Vagina (tissue), 2 donors: Measurements from ENCODE around the gene ALDH16A1. TPM values are rescaled to one million over a fixed set of nuclear protein-coding genes. Genes with fewer than 3 reads are reported as not detected.

Source experiments
- DNase-seq, 2 donors: peaks; one replicate each; pipeline ENCODE4 v3.0.0-alpha.2; 2017; ENCODE audit errors: extremely low spot score in 2 of 2
- H3K27ac ChIP-seq: fragments of 200-600 bp; sonication (generic); one replicate; pipeline ENCODE4 v1.5.1; 2019
- H3K27me3 ChIP-seq: fragments of 200-600 bp; sonication (generic); one replicate; pipeline ENCODE4 v1.5.1; 2019
- H3K36me3 ChIP-seq, 2 donors: fragments of 200-600 bp; sonication (generic); one replicate each; pipeline ENCODE4 v1.5.1; 2017 to 2019
- H3K4me1 ChIP-seq: fragments of 200-600 bp; sonication (generic); one replicate; pipeline ENCODE4 v1.5.1; 2019
- H3K4me3 ChIP-seq, 2 donors: fragments of 200-600 bp; sonication (generic); 1 replicate in 1 of 2; 2 replicates in 1 of 2; pipeline ENCODE4 v1.5.1; 2016 to 2019
- H3K9me3 ChIP-seq: fragments of 200-600 bp; sonication (generic); one replicate; pipeline ENCODE4 v1.5.1; 2019
- POLR2A ChIP-seq, 2 donors: fragments of 450-650 bp; IDR thresholded peaks; one replicate each; pipeline ENCODE4 v1.6.1; 2017; ENCODE audit warnings: antibody characterized with exemption in 2 of 2, mild to moderate bottlenecking in 2 of 2, moderate library complexity in 2 of 2
- POLR2AphosphoS5 ChIP-seq, 2 donors: sonication (generic); formaldehyde crosslinking; IDR thresholded peaks; one replicate each; pipeline ENCODE4 v1.9.0; 2017; ENCODE audit warnings: antibody characterized with exemption in 2 of 2, mild to moderate bottlenecking in 2 of 2, low read depth in 1 of 2; ENCODE audit not compliant: insufficient read depth in 1 of 2
- intact Hi-C: fragments of 100-400 bp; cut with DNase I; formaldehyde crosslinking; loops from one replicate; pipeline ENCODE4 v1.15.1; 2023
- total RNA-seq: library from RNA; depleted of rRNA; stranded (reverse); fragments of >200 nt; gene quantifications from one replicate; pipeline ENCODE4 v1.2.3, GENCODE V29; 2016
- TF ChIP-seq, protein P1 (sequence below), 3 experiments: fragments of 450-650 bp in 2 of 3; fragments of 200-600 bp in 1 of 3; sonication (generic) in 1 of 3; IDR thresholded peaks; one replicate each; pipeline ENCODE4 v1.5.1; 2017 to 2019; ENCODE audit warnings: antibody characterized with exemption in 3 of 3, mild to moderate bottlenecking in 2 of 3, moderate library complexity in 2 of 3

ALDH16A1 gene
- total RNA-seq, 1 donor from 2014 or later, result 29.5 TPM

DNA sequence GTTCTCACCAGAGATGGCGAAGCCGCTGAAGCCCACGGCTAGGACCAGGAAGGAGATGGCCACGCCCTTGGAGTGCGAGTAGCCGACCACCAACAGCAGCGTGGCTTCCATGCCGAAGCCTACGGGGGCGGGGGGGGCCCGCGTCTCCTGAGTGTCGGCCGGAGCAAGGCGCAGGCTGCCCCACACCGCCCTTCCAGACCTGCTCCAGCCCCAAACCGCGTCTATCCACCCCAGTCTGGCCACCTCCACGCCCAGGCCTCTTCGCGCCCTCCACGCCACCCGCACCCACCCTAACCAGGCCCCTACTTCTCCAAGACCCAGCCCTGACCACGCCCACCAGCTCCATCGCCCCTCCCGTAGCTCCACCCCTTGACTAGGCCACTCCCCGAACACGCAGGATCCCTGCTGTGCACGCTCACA, 21.7 kb upstream of the ALDH16A1 start:
- peaks cover 14% of the 10 kb centered on the region for H3K27me3 ChIP-seq
- TF ChIP-seq POLR2A (IDR thresholded peaks at IDR 0.05) (no peak), POLR2AphosphoS5 (IDR thresholded peaks at IDR 0.05; ENCODE audit: insufficient read depth in 1 of 2, low read depth in 1 of 2) (no peak)
- TF ChIP-seq, protein P1, sequence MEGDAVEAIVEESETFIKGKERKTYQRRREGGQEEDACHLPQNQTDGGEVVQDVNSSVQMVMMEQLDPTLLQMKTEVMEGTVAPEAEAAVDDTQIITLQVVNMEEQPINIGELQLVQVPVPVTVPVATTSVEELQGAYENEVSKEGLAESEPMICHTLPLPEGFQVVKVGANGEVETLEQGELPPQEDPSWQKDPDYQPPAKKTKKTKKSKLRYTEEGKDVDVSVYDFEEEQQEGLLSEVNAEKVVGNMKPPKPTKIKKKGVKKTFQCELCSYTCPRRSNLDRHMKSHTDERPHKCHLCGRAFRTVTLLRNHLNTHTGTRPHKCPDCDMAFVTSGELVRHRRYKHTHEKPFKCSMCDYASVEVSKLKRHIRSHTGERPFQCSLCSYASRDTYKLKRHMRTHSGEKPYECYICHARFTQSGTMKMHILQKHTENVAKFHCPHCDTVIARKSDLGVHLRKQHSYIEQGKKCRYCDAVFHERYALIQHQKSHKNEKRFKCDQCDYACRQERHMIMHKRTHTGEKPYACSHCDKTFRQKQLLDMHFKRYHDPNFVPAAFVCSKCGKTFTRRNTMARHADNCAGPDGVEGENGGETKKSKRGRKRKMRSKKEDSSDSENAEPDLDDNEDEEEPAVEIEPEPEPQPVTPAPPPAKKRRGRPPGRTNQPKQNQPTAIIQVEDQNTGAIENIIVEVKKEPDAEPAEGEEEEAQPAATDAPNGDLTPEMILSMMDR (IDR thresholded peaks at IDR 0.05), result no peak
- peaks cover 15% of the 10 kb centered on the region for H3K4me1 ChIP-seq
- no peaks in the 10 kb centered on the region for H3K9me3 ChIP-seq
- no peaks in the 10 kb centered on the region for H3K36me3 ChIP-seq
- no peak overlapping the region for H3K27ac ChIP-seq
- intact Hi-C loops, result no loop called here
- DNase-seq, result no peak
- H3K4me3 ChIP-seq, result no peak overlapping the region

DNA sequence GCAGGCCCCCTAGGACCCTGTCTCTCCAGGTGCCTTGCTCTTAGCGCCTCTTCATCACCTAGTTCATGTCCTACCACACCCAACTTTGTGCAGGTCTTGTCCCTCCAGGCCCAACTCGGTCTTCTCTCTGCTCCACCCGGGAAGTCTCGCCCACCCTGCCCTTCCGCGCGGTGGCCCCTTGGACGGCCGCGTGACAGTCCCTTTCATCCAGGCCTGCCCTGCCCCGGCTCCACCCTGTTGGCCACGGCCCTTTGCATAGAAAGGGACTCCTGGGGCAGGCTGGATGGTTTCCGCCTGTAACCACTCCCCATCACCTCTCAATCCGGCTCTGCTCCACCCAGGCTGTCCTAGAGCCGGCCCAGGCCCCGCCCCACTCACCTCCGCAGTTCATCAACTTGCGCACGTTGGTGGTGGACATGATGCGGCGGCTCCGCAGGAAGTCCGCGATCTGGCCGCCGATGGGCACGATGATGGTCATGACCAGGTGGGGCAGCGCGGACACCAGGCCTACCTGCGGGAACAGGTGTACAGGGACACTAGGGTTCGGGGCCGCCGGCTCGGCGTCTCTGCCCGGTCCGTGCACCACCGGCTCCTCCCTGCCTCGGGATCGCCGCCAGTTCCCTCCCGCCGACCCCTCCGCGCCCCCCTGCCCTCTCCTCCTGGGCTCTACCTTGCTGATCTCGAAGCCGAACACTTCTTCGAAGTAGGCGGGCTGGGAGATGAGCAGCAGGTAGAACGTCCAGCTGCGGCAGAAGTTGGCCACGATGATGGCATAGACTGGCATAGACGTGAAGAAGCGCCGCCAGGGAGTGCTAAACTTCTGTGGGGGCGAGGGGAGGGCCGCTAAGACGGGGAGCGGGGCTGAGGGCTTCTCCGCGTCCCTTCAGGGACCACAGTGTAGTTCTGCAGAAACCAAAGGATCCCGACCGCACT, 20.6 kb upstream of the ALDH16A1 start:
- no peak overlapping the region for H3K27ac ChIP-seq
- peaks cover 8% of the 10 kb centered on the region for H3K27me3 ChIP-seq
- no peak for DNase-seq
- peaks cover 14% of the 10 kb centered on the region for H3K4me1 ChIP-seq
- TF ChIP-seq, protein P1 (IDR thresholded peaks at IDR 0.05), result no peak
- TF ChIP-seq POLR2A (IDR thresholded peaks at IDR 0.05) (no peak), POLR2AphosphoS5 (IDR thresholded peaks at IDR 0.05; ENCODE audit: insufficient read depth in 1 of 2, low read depth in 1 of 2) (no peak)
- intact Hi-C loops, result no loop called here
- no peaks in the 10 kb centered on the region for H3K36me3 ChIP-seq
- no peak overlapping the region for H3K4me3 ChIP-seq
- H3K9me3 ChIP-seq, result no peaks in the 10 kb centered on the region

DNA sequence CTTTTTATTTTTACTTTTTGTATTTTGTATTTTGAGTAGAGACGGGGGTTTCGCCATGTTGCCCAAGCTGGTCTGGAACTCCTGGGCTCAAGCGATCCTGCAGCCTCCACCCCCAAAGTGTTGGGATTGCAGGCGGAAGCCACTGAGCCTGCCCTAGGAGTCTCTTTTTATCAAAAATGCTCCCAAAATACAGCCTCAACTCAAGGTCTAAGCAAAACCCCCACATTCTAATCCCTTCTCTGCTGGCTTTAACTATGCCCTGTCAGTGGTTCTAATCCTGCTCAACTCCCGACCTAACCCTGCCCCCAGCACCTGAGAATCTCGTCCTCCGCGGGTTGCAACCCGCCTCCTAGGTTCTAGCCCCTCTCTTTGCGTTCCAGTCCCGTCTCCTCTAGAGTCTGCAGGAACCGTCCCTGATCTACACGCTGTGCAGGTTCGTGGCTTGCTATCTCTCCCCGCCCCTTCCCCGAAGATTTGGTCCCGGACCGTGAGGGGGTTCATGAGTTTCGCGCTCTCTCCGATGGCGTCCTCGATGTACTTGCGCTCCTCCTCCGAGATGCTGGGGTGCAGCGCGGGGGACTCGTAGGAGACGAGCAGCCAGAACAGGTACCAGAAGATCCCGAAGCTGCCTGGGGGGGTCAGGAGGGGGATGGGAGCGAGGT, 19.7 kb upstream of the ALDH16A1 start:
- no peaks in the 10 kb centered on the region for H3K36me3 ChIP-seq
- H3K27me3 ChIP-seq, result peaks cover 7% of the 10 kb centered on the region
- H3K4me3 ChIP-seq, result no peak overlapping the region
- no peak for TF ChIP-seq POLR2A (IDR thresholded peaks at IDR 0.05)
- TF ChIP-seq, protein P1 (IDR thresholded peaks at IDR 0.05), result no peak
- TF ChIP-seq POLR2AphosphoS5 (IDR thresholded peaks at IDR 0.05; ENCODE audit: insufficient read depth in 1 of 2, low read depth in 1 of 2), result no peak
- intact Hi-C loops, result no loop called here
- H3K27ac ChIP-seq, result no peak overlapping the region
- peaks cover 5% of the 10 kb centered on the region for H3K4me1 ChIP-seq
- H3K9me3 ChIP-seq, result no peaks in the 10 kb centered on the region
- no peak for DNase-seq

DNA sequence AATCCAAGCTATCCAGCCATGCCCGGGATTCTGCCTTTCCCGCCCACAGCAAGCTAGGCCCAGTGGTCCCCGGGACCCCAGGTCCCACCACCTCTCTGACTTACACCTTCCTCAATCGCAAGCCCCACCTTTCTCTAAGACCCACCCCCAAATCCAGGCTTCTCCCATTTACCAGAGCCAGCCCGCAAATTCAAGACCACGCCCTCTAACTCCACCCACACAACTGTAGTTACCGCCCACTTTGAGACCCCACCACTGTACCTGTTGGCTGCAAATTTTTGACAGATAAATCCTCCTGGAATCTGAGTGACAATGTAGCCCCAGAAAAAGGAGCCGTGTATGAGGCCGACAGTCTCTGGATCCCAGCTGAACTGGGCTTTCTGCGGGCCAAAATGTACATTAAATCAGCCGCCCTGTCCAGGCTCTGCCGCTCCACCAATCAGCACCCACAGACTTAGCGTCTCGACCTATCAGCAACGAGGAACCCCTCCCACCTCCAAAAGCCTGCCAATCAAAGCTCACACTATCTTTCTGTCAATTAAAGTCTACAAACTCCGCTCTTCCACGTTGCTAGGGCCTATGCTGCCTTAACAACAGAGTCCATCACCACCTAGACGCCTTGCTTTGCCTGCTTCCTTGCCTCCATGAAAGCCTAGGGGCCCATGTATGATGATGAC, 18.0 kb upstream of the ALDH16A1 start:
- no peak for DNase-seq
- peaks cover 7% of the 10 kb centered on the region for H3K27me3 ChIP-seq
- no peak for TF ChIP-seq POLR2AphosphoS5 (IDR thresholded peaks at IDR 0.05; ENCODE audit: insufficient read depth in 1 of 2, low read depth in 1 of 2)
- TF ChIP-seq, protein P1 (IDR thresholded peaks at IDR 0.05), result no peak
- TF ChIP-seq POLR2A (IDR thresholded peaks at IDR 0.05), result no peak
- no peaks in the 10 kb centered on the region for H3K4me1 ChIP-seq
- H3K4me3 ChIP-seq, result no peak overlapping the region
- H3K27ac ChIP-seq, result no peak overlapping the region
- no peaks in the 10 kb centered on the region for H3K36me3 ChIP-seq
- H3K9me3 ChIP-seq, result no peaks in the 10 kb centered on the region
- intact Hi-C loops, result loop anchor here (5.0 kb wide), 1 partner anchor 43 kb away; no protein-coding TSS in a partner anchor
